NCI-H2107 (cell line): ENCODE results near the gene MTOR.
"Not testable (repeated sequence)": the region's sequence is repeated elsewhere in the genome, so short reads cannot be mapped to it uniquely, and the experiment has no call there.

Experiments used
- DNase-seq: peaks from one replicate; lab custom pipeline; 2025; lab: John Stamatoyannopoulos, UW

MTOR gene

GRCh38 chr1:11180342-11180744 is 82.0 kb downstream of the MTOR start:
- no peak for DNase-seq

- not testable (repeated sequence) for DNase-seq
Observed at GRCh38 chr1:11179749-11180148, 82.6 kb downstream of the MTOR start.

- no peak for DNase-seq
Observed at GRCh38 chr1:11179125-11179524, 83.2 kb downstream of the MTOR start.

- peak; percentile 8 for DNase-seq
Observed at GRCh38 chr1:11178021-11179015, 84.0 kb downstream of the MTOR start.

- no peak for DNase-seq
Observed at GRCh38 chr1:11176081-11176706, 86.2 kb downstream of the MTOR start.

GRCh38 chr1:11175461-11175860 is 86.9 kb downstream of the MTOR start:
- DNase-seq = no peak

- DNase-seq = no peak
Observed at GRCh38 chr1:11174261-11174942, 87.9 kb downstream of the MTOR start.

- DNase-seq = no peak
Observed at GRCh38 chr1:11170102-11170501, 92.2 kb downstream of the MTOR start.

- DNase-seq = no peak
Observed at GRCh38 chr1:11169202-11169601, 93.1 kb downstream of the MTOR start.

- no peak for DNase-seq
Observed at GRCh38 chr1:11168731-11169130, 93.6 kb downstream of the MTOR start.

GRCh38 chr1:11166744-11167143 is 95.6 kb downstream of the MTOR start:
- not testable (repeated sequence) for DNase-seq

- not testable (repeated sequence) for DNase-seq
Observed at GRCh38 chr1:11162752-11163151, 99.6 kb downstream of the MTOR start.

- DNase-seq = no peak
Observed at GRCh38 chr1:11158720-11159321, 103.5 kb downstream of the MTOR start.

- DNase-seq = no peak
Observed at GRCh38 chr1:11158291-11158690, 104.1 kb downstream of the MTOR start.

GRCh38 chr1:11157867-11158266 is 104.5 kb downstream of the MTOR start:
- peak; percentile 9 for DNase-seq

- no peak for DNase-seq
Observed at GRCh38 chr1:11157394-11157793, 105.0 kb downstream of the MTOR start.

GRCh38 chr1:11156963-11157362 is 105.4 kb downstream of the MTOR start:
- no peak for DNase-seq

GRCh38 chr1:11156441-11156840 is 105.9 kb downstream of the MTOR start:
- DNase-seq = no peak

- no peak for DNase-seq
Observed at GRCh38 chr1:11153184-11153583, 109.2 kb downstream of the MTOR start.

- no peak for DNase-seq
Observed at GRCh38 chr1:11152755-11153154, 109.6 kb downstream of the MTOR start.

- no peak for DNase-seq
Observed at GRCh38 chr1:11151826-11152612, 110.3 kb downstream of the MTOR start.
